PC-3 (cell line): ENCODE measurements around the gene CIP2A. TPM values are rescaled to one million over a fixed set of nuclear protein-coding genes. Genes with fewer than 3 reads are reported as not detected.
A peak's percentile ranks its signal among the peaks of the same experiment; 100 is the strongest.

Experiments
- ATAC-seq: fragments of 200-7000 bp; cut with Tn5 transposase; 2 replicates; pipeline ENCODE4 v1.9.1; 2020; ENCODE audit warnings: mild to moderate bottlenecking, moderate library complexity
- BruUV-seq: library from RNA; stranded (reverse); fragments of 400-500 nt; replicated peaks from 2 replicates; lab custom pipeline; 2021; lab: Mats Ljungman, UMichigan
- CTCF ChIA-PET: fragments of 300-600 bp; sonication (Branson Sonifier 250); formaldehyde crosslinking; loops from one replicate; lab custom pipeline; 2022; ENCODE audit warnings: antibody characterized with exemption; lab: Charles Lee
- POLR2A ChIA-PET: fragments of 300-600 bp; sonication (Branson Sonifier 250); formaldehyde crosslinking; loops from one replicate; lab custom pipeline; 2022; ENCODE audit warnings: antibody characterized with exemption; ENCODE audit not compliant: unreplicated experiment; lab: Charles Lee
- DNase-seq: peaks from one replicate; pipeline ENCODE4 v3.0.0-alpha.2; 2015
- H2AFZ ChIP-seq: fragments of 300-600 bp; sonication (generic); 2 replicates; pipeline ENCODE4 v1.6.0; 2016; ENCODE audit warnings: antibody characterized with exemption, low read length
- H3F3A ChIP-seq: fragments of 300-600 bp; sonication (generic); one replicate; pipeline ENCODE4 v1.6.0; 2017; ENCODE audit warnings: antibody characterized with exemption, low read length, control low read depth, mild to moderate bottlenecking; ENCODE audit not compliant: unreplicated experiment
- H3K27ac ChIP-seq: fragments of 300-600 bp; sonication (generic); 2 replicates; pipeline ENCODE4 v1.5.1; 2016; ENCODE audit warnings: mild to moderate bottlenecking, low read length
- H3K27me3 ChIP-seq: fragments of 300-600 bp; sonication (generic); 2 replicates; pipeline ENCODE4 v1.6.1; 2016; ENCODE audit warnings: low read length, mixed read lengths
- H3K36me3 ChIP-seq: fragments of 300-600 bp; sonication (generic); 2 replicates; pipeline ENCODE4 v1.6.1; 2016; ENCODE audit warnings: low read depth, mixed run types, low read length, mixed read lengths
- H3K4me1 ChIP-seq: fragments of 300-600 bp; sonication (generic); 2 replicates; pipeline ENCODE4 v1.5.1; 2016; ENCODE audit warnings: low read length; ENCODE audit not compliant: insufficient read depth
- H3K4me2 ChIP-seq: fragments of 300-600 bp; sonication (generic); 2 replicates; pipeline ENCODE4 v1.6.0; 2016; ENCODE audit warnings: low read length
- H3K4me3 ChIP-seq: fragments of 300-600 bp; sonication (generic); 2 replicates; pipeline ENCODE4 v1.5.1; 2016; ENCODE audit warnings: mild to moderate bottlenecking, low read length, mixed read lengths
- H3K79me2 ChIP-seq: fragments of 300-600 bp; sonication (generic); 2 replicates; pipeline ENCODE4 v1.6.1; 2017; ENCODE audit warnings: low read length, mixed read lengths
- H3K9ac ChIP-seq: fragments of 300-600 bp; sonication (generic); 2 replicates; pipeline ENCODE4 v1.6.0; 2016; ENCODE audit warnings: mild to moderate bottlenecking, low read length
- H3K9me2 ChIP-seq: fragments of 300-600 bp; sonication (generic); replicated peaks from 2 replicates; pipeline ENCODE4 v1.6.1; 2016; ENCODE audit warnings: mixed run types, low read length, mixed read lengths
- H3K9me3 ChIP-seq: fragments of 300-600 bp; sonication (generic); 2 replicates; pipeline ENCODE4 v1.6.1; 2016; ENCODE audit warnings: low read length, mixed read lengths
- H4K20me1 ChIP-seq: fragments of 300-600 bp; sonication (generic); 2 replicates; pipeline ENCODE4 v1.6.1; 2016; ENCODE audit warnings: low read length, mixed read lengths
- EZH2 ChIP-seq: fragments of 300-600 bp; sonication (generic); IDR thresholded peaks from one replicate; pipeline ENCODE4 v1.6.1; 2017; ENCODE audit warnings: antibody characterized with exemption, mild to moderate bottlenecking, low read length; ENCODE audit not compliant: unreplicated experiment
- EZH2phosphoT487 ChIP-seq: fragments of 300-600 bp; sonication (generic); IDR thresholded peaks from 2 replicates; pipeline ENCODE4 v1.6.1; 2018; ENCODE audit warnings: mild to moderate bottlenecking, antibody characterized with exemption, low read length, borderline replicate concordance
- intact Hi-C: fragments of 100-400 bp; cut with micrococcal nuclease; formaldehyde crosslinking; loops from 2 replicates; pipeline ENCODE4 v1.9.0; 2023
- total RNA-seq: library from RNA; depleted of rRNA; stranded (reverse); fragments of >200 nt; gene quantifications from 2 replicates; pipeline ENCODE4 v1.2.3, GENCODE V29; 2014
- TF ChIP-seq, protein P1 (sequence below): fragments of 300-600 bp; sonication (generic); conservative IDR thresholded peaks from 2 replicates; pipeline ENCODE4 v1.5.1; 2017; ENCODE audit warnings: antibody characterized with exemption, low read depth, mild to moderate bottlenecking, low read length

The CIP2A gene
- total RNA-seq, 1 experiment from 2014 or later: 47.9 TPM

- Histone ChIP-seq H3K27me3 (no peaks in the 10 kb centered on the region), H3K36me3 (no peaks in the 10 kb centered on the region), H3K4me2 (0 out of 2 replicates have a peak overlapping the region, but pooled peaks have one; percentile 10), H3K9me3 (no peaks in the 10 kb centered on the region), H3F3A (no peaks in the 10 kb centered on the region), H3K4me3 (no peak overlapping the region), H3K4me1 (peaks cover 6% of the 10 kb centered on the region; the same call in 1 of the 2 replicates), H2AFZ (no peak overlapping the region), H3K79me2 (no peaks in the 10 kb centered on the region), H3K9ac (no peak overlapping the region), H3K27ac (no peak overlapping the region), H4K20me1 (no peaks in the 10 kb centered on the region), H3K9me2 (no peaks in the 10 kb centered on the region)
- ChIA-PET CTCF (no interaction called here), POLR2A (interaction anchor here (0.7 kb wide), 1 partner anchor 78 kb away, joined by 3 read pairs; the partner anchor contains the start of genes CIP2A and DZIP3)
- DNase-seq: peak; percentile 58
- no TSS peak for BruUV-seq
- TF ChIP-seq EZH2phosphoT487 (no peak), EZH2 (no peak)
- TF ChIP-seq, protein P1, sequence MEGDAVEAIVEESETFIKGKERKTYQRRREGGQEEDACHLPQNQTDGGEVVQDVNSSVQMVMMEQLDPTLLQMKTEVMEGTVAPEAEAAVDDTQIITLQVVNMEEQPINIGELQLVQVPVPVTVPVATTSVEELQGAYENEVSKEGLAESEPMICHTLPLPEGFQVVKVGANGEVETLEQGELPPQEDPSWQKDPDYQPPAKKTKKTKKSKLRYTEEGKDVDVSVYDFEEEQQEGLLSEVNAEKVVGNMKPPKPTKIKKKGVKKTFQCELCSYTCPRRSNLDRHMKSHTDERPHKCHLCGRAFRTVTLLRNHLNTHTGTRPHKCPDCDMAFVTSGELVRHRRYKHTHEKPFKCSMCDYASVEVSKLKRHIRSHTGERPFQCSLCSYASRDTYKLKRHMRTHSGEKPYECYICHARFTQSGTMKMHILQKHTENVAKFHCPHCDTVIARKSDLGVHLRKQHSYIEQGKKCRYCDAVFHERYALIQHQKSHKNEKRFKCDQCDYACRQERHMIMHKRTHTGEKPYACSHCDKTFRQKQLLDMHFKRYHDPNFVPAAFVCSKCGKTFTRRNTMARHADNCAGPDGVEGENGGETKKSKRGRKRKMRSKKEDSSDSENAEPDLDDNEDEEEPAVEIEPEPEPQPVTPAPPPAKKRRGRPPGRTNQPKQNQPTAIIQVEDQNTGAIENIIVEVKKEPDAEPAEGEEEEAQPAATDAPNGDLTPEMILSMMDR: no peak
- intact Hi-C loops: no loop called here
- peak; percentile 75 for ATAC-seq
Measured at GRCh38 chr3:108511490-108511889, 77.7 kb downstream of the CIP2A start.

GRCh38 chr3:108511055-108511454 lies 78.2 kb downstream of the CIP2A start:
- no peak overlapping the region for H3K9ac ChIP-seq
- ATAC-seq: peak; percentile 14; the same call in 1 of the 2 replicates
- POLR2A ChIA-PET: no interaction called here
- no TSS peak for BruUV-seq
- no peaks in the 10 kb centered on the region for H4K20me1 ChIP-seq
- H3F3A ChIP-seq: no peaks in the 10 kb centered on the region
- intact Hi-C loops: no loop called here
- no peaks in the 10 kb centered on the region for H3K36me3 ChIP-seq
- peaks cover 6% of the 10 kb centered on the region; the same call in 1 of the 2 replicates for H3K4me1 ChIP-seq
- CTCF ChIA-PET: no interaction called here
- H2AFZ ChIP-seq: no peak overlapping the region
- no peak overlapping the region for H3K4me3 ChIP-seq
- no peak overlapping the region for H3K27ac ChIP-seq
- no peaks in the 10 kb centered on the region for H3K9me3 ChIP-seq
- TF ChIP-seq EZH2phosphoT487: no peak
- TF ChIP-seq, protein P1: no peak
- TF ChIP-seq EZH2: no peak
- no peak for DNase-seq
- H3K27me3 ChIP-seq: no peaks in the 10 kb centered on the region
- H3K79me2 ChIP-seq: no peaks in the 10 kb centered on the region
- 0 out of 2 replicates have a peak overlapping the region, but pooled peaks have one; percentile 10 for H3K4me2 ChIP-seq
- no peaks in the 10 kb centered on the region for H3K9me2 ChIP-seq

DNA sequence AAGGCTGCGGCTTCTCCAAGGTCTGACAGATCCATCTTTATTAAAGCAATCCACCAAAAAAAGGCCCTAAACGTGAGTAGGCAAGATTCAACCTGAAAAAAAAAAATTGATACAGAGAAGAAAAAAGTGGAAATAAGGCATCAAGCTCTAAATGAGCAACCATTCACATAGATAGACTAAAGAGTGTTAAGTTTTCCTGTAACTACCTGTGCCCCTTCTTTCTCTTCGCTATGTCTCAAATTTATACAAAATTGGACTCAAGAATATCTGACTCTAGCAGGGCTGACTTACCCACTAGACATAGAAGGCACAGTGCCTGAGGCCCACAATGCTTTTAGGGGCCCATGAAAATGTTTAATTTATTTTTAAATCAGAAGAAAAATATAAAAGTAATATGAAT lies 78.7 kb downstream of the CIP2A start, which contains the start of gene MYH15:
Gene MYH15 (minus strand): TSS at position 101 of the 400 bp plus-strand sequence. CDS start 66 bp downstream, at position 35.
- CTCF ChIA-PET: no interaction called here
- intact Hi-C loops: no loop called here

More for the DNA sequence above, 78.7 kb downstream of the CIP2A start, which contains the start of gene MYH15:
- Histone ChIP-seq H3K4me1 (peaks cover 6% of the 10 kb centered on the region; the same call in 1 of the 2 replicates), H3K4me3 (no peak within 1 kb of the TSS), H3K9me2 (no peaks in the 10 kb centered on the region), H3K4me2 (0 out of 2 replicates have a peak within 1 kb of the TSS, but pooled peaks have one; percentile 10), H3K36me3 (no peaks in the 10 kb centered on the region), H2AFZ (no peak within 1 kb of the TSS), H3K79me2 (no peaks in the 10 kb centered on the region), H3F3A (no peaks in the 10 kb centered on the region), H3K27ac (no peak within 1 kb of the TSS), H4K20me1 (no peaks in the 10 kb centered on the region), H3K9me3 (no peaks in the 10 kb centered on the region), H3K27me3 (no peaks in the 10 kb centered on the region), H3K9ac (no peak within 1 kb of the TSS)
- no TSS peak for BruUV-seq
- POLR2A ChIA-PET: no interaction called here
- TF ChIP-seq EZH2 (no peak), EZH2phosphoT487 (no peak)
- TF ChIP-seq, protein P1: no peak
- no peak for DNase-seq
- no peak for ATAC-seq
